ENCODE results near the gene ERP29. TPM values are rescaled to one million over a fixed set of nuclear protein-coding genes. Genes with fewer than 3 reads are reported as not detected.
"Not testable (repeated sequence)": the region's sequence is repeated elsewhere in the genome, so short reads cannot be mapped to it uniquely, and the experiment has no call there.

Gene ERP29
- total RNA-seq, 1 donor from 2014 or later, result 93.8 TPM

GRCh38 chr12:112035219-112035785, 22.1 kb downstream of the ERP29 start:
- no peaks in the 10 kb centered on the region for H3K4me1 ChIP-seq (ENCODE audit: insufficient read depth, low read length)
- TF ChIP-seq EZH2 (IDR thresholded peaks at IDR 0.05; ENCODE audit: insufficient read depth, low read length), result no peak
- TF ChIP-seq CTCF (IDR thresholded peaks at IDR 0.05; ENCODE audit: insufficient read depth, low read depth, low read length), result no peak
- H3K27ac Mint-ChIP-seq (ENCODE audit: unreplicated experiment), result no peak overlapping the region
- H4K20me1 ChIP-seq (ENCODE audit: insufficient read depth, low read length), result no peaks in the 10 kb centered on the region
- H3K36me3 ChIP-seq (ENCODE audit: insufficient read depth, low read length), result peaks cover 57% of the 10 kb centered on the region
- H3K9me3 Mint-ChIP-seq (ENCODE audit: unreplicated experiment), result no peaks in the 10 kb centered on the region
- no peak for FAIRE-seq
- H3K4me3 ChIP-seq (ENCODE audit: insufficient read depth, low read depth, low read length), result no peak overlapping the region
- H3K79me2 ChIP-seq (ENCODE audit: insufficient read depth, low read length), result peaks cover 3% of the 10 kb centered on the region
- DNase-seq (ENCODE audit: low read depth), result no peak
- no peak overlapping the region for H3K27ac ChIP-seq (ENCODE audit: low read depth, low read length)
- no peaks in the 10 kb centered on the region for H3K27me3 Mint-ChIP-seq (ENCODE audit: low read depth, unreplicated experiment)
- H3K9ac ChIP-seq (ENCODE audit: low read length), result no peak overlapping the region
- no peaks in the 10 kb centered on the region for H3K27me3 ChIP-seq (ENCODE audit: insufficient read depth, low read length)
- H3K36me3 Mint-ChIP-seq (ENCODE audit: low read depth, unreplicated experiment), result peaks cover 13% of the 10 kb centered on the region
- H3K4me1 Mint-ChIP-seq (ENCODE audit: low read depth, unreplicated experiment), result peaks cover 2% of the 10 kb centered on the region
- H2AFZ ChIP-seq (ENCODE audit: low read depth, low read length), result no peak overlapping the region
- no peak overlapping the region for H3K4me2 ChIP-seq (ENCODE audit: low read length)
- no peak overlapping the region for H3K4me3 Mint-ChIP-seq (ENCODE audit: unreplicated experiment)
- no peaks in the 10 kb centered on the region for H3K9me3 ChIP-seq (ENCODE audit: insufficient read depth, low read depth, low read length)

- H3K36me3 ChIP-seq (ENCODE audit: insufficient read depth, low read length), result peaks cover 64% of the 10 kb centered on the region
- not testable (repeated sequence) for H3K27me3 Mint-ChIP-seq (ENCODE audit: low read depth, unreplicated experiment); H3K9me3 ChIP-seq (ENCODE audit: insufficient read depth, low read depth, low read length); H3K4me2 ChIP-seq (ENCODE audit: low read length); FAIRE-seq; H3K4me3 ChIP-seq (ENCODE audit: insufficient read depth, low read depth, low read length); H3K27ac ChIP-seq (ENCODE audit: low read depth, low read length); H3K27ac Mint-ChIP-seq (ENCODE audit: unreplicated experiment); H3K9ac ChIP-seq (ENCODE audit: low read length); H3K79me2 ChIP-seq (ENCODE audit: insufficient read depth, low read length); H4K20me1 ChIP-seq (ENCODE audit: insufficient read depth, low read length); H3K4me3 Mint-ChIP-seq (ENCODE audit: unreplicated experiment); H3K27me3 ChIP-seq (ENCODE audit: insufficient read depth, low read length); H3K9me3 Mint-ChIP-seq (ENCODE audit: unreplicated experiment); H3K4me1 ChIP-seq (ENCODE audit: insufficient read depth, low read length); H3K4me1 Mint-ChIP-seq (ENCODE audit: low read depth, unreplicated experiment); DNase-seq (ENCODE audit: low read depth); H2AFZ ChIP-seq (ENCODE audit: low read depth, low read length)
- peaks cover 13% of the 10 kb centered on the region for H3K36me3 Mint-ChIP-seq (ENCODE audit: low read depth, unreplicated experiment)
These were observed 23.4 kb downstream of the ERP29 start for GRCh38 chr12:112036614-112037013.

- H3K9ac ChIP-seq (ENCODE audit: low read length), result no peak overlapping the region
- peaks cover 11% of the 10 kb centered on the region for H3K36me3 Mint-ChIP-seq (ENCODE audit: low read depth, unreplicated experiment)
- peaks cover 8% of the 10 kb centered on the region for H4K20me1 ChIP-seq (ENCODE audit: insufficient read depth, low read length)
- H2AFZ ChIP-seq (ENCODE audit: low read depth, low read length), result no peak overlapping the region
- H3K4me3 ChIP-seq (ENCODE audit: insufficient read depth, low read depth, low read length), result no peak overlapping the region
- H3K4me2 ChIP-seq (ENCODE audit: low read length), result no peak overlapping the region
- H3K27ac ChIP-seq (ENCODE audit: low read depth, low read length), result no peak overlapping the region
- TF ChIP-seq EZH2 (IDR thresholded peaks at IDR 0.05; ENCODE audit: insufficient read depth, low read length) (no peak), CTCF (IDR thresholded peaks at IDR 0.05; ENCODE audit: insufficient read depth, low read depth, low read length) (no peak)
- no peaks in the 10 kb centered on the region for H3K27me3 ChIP-seq (ENCODE audit: insufficient read depth, low read length)
- FAIRE-seq (no peak), DNase-seq (ENCODE audit: low read depth) (no peak)
- H3K9me3 Mint-ChIP-seq (ENCODE audit: unreplicated experiment), result no peaks in the 10 kb centered on the region
- H3K4me1 Mint-ChIP-seq (ENCODE audit: low read depth, unreplicated experiment), result no peaks in the 10 kb centered on the region
- H3K27me3 Mint-ChIP-seq (ENCODE audit: low read depth, unreplicated experiment), result no peaks in the 10 kb centered on the region
- no peak overlapping the region for H3K4me3 Mint-ChIP-seq (ENCODE audit: unreplicated experiment)
- H3K27ac Mint-ChIP-seq (ENCODE audit: unreplicated experiment), result no peak overlapping the region
- H3K79me2 ChIP-seq (ENCODE audit: insufficient read depth, low read length), result peaks cover 7% of the 10 kb centered on the region
- no peaks in the 10 kb centered on the region for H3K4me1 ChIP-seq (ENCODE audit: insufficient read depth, low read length)
- H3K9me3 ChIP-seq (ENCODE audit: insufficient read depth, low read depth, low read length), result no peaks in the 10 kb centered on the region
- peaks cover 67% of the 10 kb centered on the region for H3K36me3 ChIP-seq (ENCODE audit: insufficient read depth, low read length)
These were observed 32.8 kb downstream of the ERP29 start for GRCh38 chr12:112046003-112046402.

Measured in astrocyte (in vitro differentiated cells and primary cell).